Raji (cell line): Measurements from ENCODE around the gene CCN6.

ENCODE experiments used
- POLR2A ChIP-seq: IDR thresholded peaks from 2 replicates; pipeline ENCODE4 v1.6.1; 2011; ENCODE audit warnings: low read depth, low read length, control low read depth; ENCODE audit not compliant: insufficient read depth

Gene CCN6

GRCh38 chr6:112054001-112054400, at the start of gene CCN6:
CCN6 (plus strand) TSS chr6:112054104; CDS start chr6:112054358, 254 bp downstream.
- TF ChIP-seq POLR2A: no peak

DNA sequence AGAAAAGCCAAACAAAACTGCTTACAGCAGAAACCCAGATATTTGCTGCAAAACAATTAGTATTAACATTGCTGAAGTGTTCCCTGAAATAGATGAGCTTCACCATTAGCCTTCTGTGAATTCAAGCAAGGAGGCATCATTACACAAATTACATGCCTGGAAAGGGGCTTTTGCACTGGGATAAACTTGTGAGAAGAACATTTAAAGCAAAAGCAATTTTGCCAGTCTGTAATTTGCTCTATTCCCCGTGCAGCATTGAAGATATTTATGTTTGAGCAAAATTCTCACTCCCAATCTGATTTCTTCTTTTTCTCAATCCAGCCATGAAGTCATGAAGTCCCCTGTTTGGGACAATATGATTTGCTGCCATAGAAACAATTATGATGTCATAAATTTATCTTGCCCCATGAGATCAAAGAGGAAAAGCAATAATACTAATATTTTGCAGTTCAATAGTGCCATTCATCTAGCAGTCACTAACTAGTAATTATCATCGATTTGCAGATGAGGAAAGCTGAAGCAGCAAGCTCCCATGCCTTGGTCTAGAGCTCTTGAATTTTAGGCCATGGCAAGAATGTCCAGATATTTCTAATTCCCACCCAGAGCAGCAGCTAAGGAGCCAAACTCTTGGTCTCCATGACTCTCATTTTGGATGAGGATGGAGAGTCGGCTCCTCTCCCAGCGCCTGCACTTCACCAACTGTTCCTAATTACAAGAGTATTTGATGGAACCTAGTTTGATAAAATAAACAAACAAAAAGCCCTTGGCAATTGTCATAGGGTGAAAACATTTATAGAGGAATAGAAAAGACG, 49.5 kb upstream of the CCN6 start:
- TF ChIP-seq POLR2A: no peak

- TF ChIP-seq POLR2A: no peak
Measured at GRCh38 chr6:112005013-112005371, 48.9 kb upstream of the CCN6 start.

DNA sequence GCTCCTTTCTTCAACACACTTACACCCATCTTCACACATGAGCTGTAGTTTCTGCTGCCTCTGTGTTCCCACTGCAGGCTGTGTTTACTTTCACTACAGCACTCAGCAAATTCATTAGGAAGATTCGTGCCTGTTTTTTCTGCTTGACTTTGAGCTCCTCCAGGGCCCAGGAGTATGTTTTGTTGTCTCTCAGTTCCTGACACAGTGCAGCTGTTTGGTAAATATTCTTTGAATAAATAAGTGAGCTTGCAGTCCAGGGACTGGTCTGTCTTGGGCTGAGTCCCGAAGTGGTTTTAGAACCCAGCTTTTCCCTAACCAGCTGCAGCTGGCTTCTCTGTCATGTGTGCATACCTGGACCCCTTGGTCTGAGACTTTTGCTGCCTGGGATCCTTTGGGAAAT, 46.6 kb upstream of the CCN6 start:
- TF ChIP-seq POLR2A: no peak

DNA sequence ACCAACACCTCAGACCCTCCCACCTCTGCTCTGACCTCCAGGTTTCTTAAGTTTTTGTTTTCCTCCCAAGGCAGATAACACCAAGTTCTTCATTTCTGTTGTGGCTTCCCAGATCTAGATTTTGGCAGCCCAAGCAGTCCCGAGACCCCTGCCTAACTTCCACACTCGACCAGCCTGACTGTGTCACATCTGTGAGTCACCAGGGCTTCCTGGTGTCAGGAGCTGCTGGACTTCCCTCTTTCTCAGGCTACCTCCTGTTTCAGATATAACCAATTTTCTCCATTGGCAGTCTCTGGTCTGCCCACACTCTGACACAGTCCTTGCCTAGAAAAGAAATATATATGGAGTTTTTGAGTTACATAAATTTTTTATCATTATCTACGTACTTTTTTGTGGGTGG, 46.1 kb upstream of the CCN6 start:
- TF ChIP-seq POLR2A: no peak

GRCh38 chr6:112008482-112008881, 45.4 kb upstream of the CCN6 start:
- no peak for TF ChIP-seq POLR2A

- TF ChIP-seq POLR2A: no peak
Measured at GRCh38 chr6:112010328-112010727, 43.6 kb upstream of the CCN6 start.

DNA sequence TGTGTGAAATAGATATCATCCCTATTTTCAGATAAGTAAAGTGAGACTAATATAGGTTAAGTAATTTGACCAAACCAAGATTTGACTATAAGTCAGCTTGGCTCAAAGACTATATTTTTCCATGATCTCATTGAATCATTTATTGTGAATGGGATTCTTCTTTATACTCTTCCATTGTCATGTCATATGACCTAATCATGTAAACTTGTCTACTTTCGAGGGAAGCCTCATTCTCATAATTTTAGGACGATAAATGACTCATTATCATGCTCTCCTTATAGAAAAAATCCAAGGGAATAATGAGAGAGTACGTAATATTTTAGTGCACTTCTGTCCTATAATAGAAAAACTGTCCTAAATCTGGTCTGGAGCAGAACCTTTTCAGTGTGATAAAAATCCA, 40.9 kb upstream of the CCN6 start:
- TF ChIP-seq POLR2A: no peak

DNA sequence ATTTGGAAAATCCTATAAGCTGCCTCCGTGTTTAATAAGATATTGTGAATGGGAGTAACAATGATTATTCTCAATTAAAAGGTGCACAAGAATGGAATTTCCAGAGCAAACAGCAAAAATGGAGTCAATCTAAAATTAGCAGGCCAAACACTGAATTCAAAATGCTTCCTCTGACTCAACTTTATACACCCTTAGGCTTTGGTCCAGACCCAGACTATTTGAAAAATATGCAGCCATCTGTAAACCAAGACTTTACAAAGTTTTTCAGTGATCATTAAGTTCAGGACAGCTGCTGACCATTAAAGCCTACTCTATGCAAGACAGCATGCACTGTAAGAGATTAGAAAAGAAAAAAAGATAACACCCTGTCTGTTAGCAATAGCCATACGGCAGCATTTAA, 39.4 kb upstream of the CCN6 start:
- no peak for TF ChIP-seq POLR2A

DNA sequence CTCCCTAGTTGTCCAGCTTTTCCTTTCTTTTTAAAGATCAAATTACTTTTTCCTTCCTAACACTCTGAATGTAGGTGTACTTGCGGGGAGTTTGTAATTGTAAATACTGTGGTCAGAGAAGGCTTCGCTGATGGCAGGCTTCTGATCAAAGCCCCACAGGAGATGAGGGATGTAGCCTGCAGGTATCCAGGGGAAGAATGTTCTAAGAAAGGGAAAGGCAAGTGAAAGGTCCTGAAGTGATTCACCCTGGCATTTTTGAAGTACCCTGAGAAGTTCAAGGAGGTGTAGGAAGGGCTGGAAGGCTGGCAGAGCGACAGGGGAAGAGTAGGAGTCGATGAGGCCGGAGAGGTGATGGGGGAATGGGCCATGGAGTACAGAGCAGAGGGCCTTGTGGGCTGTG, 38.2 kb upstream of the CCN6 start:
- no peak for TF ChIP-seq POLR2A

DNA sequence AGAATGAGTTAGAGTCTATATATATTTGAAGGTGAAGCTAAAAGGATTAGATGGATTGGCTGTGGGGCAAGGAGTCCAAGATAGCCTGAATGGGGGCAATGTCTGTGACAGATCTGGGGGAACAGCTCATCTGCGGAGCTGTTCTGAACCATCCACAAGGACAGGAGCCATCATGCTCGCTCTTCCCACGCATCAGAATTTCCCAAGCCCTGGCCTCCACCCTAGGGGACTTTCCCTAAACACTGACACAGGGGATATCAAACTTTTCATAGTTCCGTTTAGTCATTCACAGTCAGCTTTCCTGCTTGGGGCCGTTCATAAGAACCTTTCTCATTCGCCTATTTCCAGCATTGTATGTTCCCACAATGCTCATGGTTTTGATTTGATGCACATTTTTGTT, 37.6 kb upstream of the CCN6 start:
- TF ChIP-seq POLR2A: no peak

- TF ChIP-seq POLR2A: no peak
Measured at GRCh38 chr6:112017169-112017568, 36.7 kb upstream of the CCN6 start.

- no peak for TF ChIP-seq POLR2A
Measured at GRCh38 chr6:112017760-112018537, 36.0 kb upstream of the CCN6 start.

DNA sequence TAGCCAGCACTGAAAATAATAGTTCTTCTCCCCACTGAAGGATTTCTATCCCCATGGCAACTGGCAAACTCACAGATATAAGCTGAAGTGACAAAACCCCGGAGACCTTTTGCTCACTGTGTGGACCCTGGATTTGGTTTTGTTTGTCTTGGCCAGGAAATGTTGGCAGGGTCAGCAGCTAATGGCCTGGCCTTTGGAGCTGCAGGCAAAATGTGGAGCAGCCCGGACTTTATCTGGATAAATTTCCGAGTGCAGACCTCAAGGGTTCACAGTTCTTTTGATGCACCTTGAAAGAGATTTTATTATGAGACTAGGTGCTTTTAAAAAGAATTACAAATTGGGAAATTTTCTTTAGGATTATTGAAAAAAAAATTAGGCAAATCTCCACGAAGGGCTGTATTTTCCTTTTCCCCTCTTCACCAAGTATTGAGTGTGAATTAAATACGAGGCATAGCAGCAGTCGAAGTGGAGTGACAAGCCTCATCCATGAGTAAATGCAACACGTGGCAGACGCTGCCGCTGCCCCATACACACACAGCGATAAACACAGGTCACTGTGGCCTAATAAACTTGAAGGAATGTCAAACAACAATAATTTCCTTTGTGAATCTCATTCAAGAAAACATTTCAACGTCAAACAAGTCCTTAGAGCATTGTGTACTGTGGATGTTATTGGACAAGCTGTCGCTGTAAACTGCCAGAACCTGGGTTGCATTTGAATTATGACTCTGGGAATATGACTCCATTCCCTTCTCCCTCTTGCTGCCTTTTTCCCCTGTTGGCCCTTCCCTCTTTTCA, 35.1 kb upstream of the CCN6 start:
- no peak for TF ChIP-seq POLR2A

DNA sequence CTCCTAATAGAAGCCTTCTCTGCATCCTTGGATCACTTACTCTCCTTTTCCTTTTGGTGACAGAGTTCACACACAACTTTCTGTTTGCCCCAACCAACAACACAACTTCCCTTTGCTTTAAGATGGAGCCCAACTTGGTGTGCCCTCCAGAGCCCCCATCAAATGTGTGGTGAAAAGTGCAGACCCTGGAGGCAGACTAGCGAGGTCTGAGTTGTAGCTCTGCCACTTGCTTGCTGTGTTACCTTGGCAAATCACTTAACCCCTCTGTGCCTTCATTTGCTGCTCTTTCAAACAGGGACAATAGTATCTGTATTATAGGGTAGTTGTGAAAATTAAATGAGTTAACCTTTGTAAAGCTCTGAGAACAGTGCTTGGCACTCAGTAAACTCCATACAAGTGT, 34.3 kb upstream of the CCN6 start:
- TF ChIP-seq POLR2A: no peak
